ENCODE data around the gene ACOX2.

ACOX2 gene

GRCh38 chr3:58470363-58471024 lies 66.5 kb downstream of the ACOX2 start:
- DNase-seq, result no peak

- no peak for DNase-seq
Measured at GRCh38 chr3:58469096-58469495, 67.9 kb downstream of the ACOX2 start.

- DNase-seq, result no peak
Measured at GRCh38 chr3:58466899-58467563, 70.0 kb downstream of the ACOX2 start.

- no peak for DNase-seq
Measured at GRCh38 chr3:58464866-58465265, 72.1 kb downstream of the ACOX2 start.

GRCh38 chr3:58463942-58464271 lies 73.1 kb downstream of the ACOX2 start:
- DNase-seq, result no peak

GRCh38 chr3:58463181-58463941 lies 73.6 kb downstream of the ACOX2 start:
- peak; percentile 63 to 67 for DNase-seq

GRCh38 chr3:58462829-58463180 lies 74.2 kb downstream of the ACOX2 start:
- no peak for DNase-seq

- no peak for DNase-seq
Measured at GRCh38 chr3:58459160-58459559, 77.8 kb downstream of the ACOX2 start.

Data from activated CD4-positive, alpha-beta T cell treated with anti-CD3 and anti-CD28 coated beads, Interleukin-2, amount 50 U/mL, for 4 hours (primary cell).